K562 treated with DMSO at 1 percent for 48 hours (cell line): Measurements from ENCODE around the gene PAX9. TPM values are rescaled to one million over a fixed set of nuclear protein-coding genes. Genes with fewer than 3 reads are reported as not detected.

Source experiments
- total RNA-seq: library from RNA; unstranded; fragments of 300-600 nt; gene quantifications from 2 replicates; pipeline ENCODE4 v1.2.3, GENCODE V29; 2022; ENCODE audit warnings: low replicate concordance; ENCODE audit errors: extremely low read depth

The PAX9 gene
- not detected in 2 replicates for total RNA-seq

DNA sequence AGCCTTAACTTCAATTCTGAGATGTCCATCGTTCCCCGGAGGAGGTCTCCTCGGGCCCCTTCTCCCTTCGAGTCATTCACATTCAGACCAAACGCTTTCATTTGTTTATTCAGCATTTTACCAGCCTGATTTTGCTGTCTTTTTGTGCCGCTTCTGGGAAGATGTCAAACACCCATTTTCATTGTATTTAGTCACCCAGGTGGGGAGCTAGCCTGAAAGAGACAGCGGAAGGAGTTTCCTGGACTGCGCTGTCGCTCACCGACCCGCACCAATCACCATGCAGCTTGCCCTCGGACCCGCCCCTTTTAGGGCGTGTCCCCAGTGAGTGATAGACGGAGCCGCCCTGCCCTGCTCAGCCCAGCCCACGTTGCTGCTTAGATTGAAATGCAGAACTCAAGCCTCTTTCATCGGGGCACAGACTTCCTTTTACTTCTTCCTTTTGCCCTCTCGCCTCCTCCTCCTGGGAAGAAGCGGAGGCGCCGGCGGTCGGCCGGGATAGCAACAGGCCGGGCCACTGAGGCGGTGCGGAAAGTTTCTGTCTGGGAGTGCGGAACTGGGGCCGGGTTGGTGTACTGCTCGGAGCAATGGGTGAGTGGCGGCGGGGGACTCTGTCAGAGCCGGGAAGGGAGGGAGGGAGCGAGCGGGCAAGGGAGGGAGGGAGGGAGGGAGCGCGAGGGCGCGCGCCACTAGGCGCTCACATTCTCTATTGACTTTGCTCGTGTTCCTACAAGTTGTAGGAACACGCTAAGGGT, at the start of gene PAX9:
Gene PAX9, plus strand, starts transcription at position 355 of the 752 bp plus-strand sequence. Its CDS starts 230 bp downstream, at position 585.

Other genes starting within 250 kb of the PAX9 start
- gene NKX2-1, start 141.6 kb upstream of the PAX9 start, total RNA-seq: not detected in 2 replicates
- gene NKX2-8, start 79.2 kb upstream of the PAX9 start, total RNA-seq: not detected in 2 replicates